ENCODE results near the gene AFMID. TPM values are rescaled to one million over a fixed set of nuclear protein-coding genes. Genes with fewer than 3 reads are reported as not detected.

Gene AFMID
- total and polyA plus RNA-seq, 2 of the 13 experiments (the other 11 are each of a cell fraction or from before 2014, with no cell fraction given), result 249 to 270 TPM

DNA sequence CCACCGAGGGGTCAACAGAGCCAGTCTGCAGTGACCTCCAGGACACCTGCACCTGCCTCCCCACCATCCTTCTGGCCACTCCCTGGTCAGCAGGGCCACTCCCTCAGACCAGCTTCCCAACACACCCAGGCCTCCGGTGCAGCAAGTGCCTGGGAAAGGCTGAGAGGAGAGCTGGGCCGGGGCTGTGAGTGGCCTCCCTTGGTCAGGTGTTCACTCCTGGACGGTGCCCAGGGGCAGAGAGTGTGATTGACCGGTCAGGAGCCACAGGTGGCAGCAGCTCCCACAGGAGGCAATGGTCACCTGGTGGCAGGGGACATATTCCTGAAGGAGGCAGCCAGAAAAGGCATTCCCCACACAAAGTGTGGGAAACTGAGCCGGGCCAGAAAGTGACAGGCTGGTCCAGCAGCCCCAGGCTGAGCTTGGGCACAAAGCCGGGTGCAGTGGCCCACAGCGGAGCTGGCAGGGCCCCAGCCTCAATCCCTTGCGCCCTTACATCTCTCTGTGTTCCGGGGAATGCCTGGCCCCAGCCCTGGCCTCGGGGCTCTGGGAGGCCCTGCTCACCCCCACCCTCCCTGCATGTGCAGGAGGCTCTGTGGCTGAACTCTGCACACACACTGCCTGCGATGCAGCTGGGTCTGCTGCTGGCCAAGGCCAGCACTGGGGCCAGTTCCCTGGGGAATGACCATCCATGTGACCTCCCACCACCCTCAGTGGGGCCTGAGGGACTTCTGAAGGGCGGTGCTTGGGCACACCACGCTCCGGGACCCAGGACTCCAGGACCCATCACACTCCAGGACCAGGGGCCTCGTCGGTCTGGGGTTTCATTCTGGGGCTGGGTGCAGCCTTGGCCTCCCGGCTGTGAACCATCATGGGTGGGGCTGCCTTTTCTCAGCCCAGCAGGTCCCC lies 42.2 kb upstream of the AFMID start:
- no peaks in the 10 kb centered on the region for H3K9me3 ChIP-seq (ENCODE audit: low read length)
- H3K4me2 ChIP-seq (ENCODE audit: low read depth, low read length), result peak overlapping the region; percentile 78
- DNase-seq (ENCODE audit: low spot score), result no peak
- peak; percentile 75 for ATAC-seq
- 0 out of 2 replicates have a peak overlapping the region, but pooled peaks have one; percentile 10 for H3K9ac ChIP-seq (ENCODE audit: insufficient read depth, low read depth, low read length)
- H3K36me3 ChIP-seq (replicated peaks in 1 of 2; ENCODE audit: control insufficient read depth in 1 of 2, insufficient read depth in 2 of 2, low read length in 2 of 2), result no peaks in the 10 kb centered on the region
- H2AFZ ChIP-seq (ENCODE audit: low read length), result no peak overlapping the region
- intact Hi-C loops (cut with micrococcal nuclease; ENCODE audit: unreplicated experiment), result loop anchor here (5.0 kb wide), 2 partner anchors 697 to 782 kb away; partner anchors contain the start of genes TIMP2 and USP36
- ChIA-PET POLR2A (interaction anchor here (1.4 to 2.2 kb wide), 4 partner anchors 9 to 42 kb away, joined by 5 to 11 read pairs (median 8); partner anchors contain the start of genes AFMID, SYNGR2 and TK1), CTCF (ENCODE audit: low intra/inter-chr PET ratio, low total read pairs) (no interaction called here)
- peak overlapping the region; percentile 34 for H3K27ac ChIP-seq (ENCODE audit: extremely low read length, insufficient read depth, low read length)
- BruUV-seq (replicated peaks), result no TSS peak
- 0% methylated on average over 18 of the region's 18 CpGs for WGBS (ENCODE audit: low lambda C conversion rate)
- no peaks in the 10 kb centered on the region for H3K79me2 ChIP-seq (ENCODE audit: insufficient read depth, low read length)
- in situ Hi-C loops (cut with HindIII; ENCODE audit: extremely low pct_ligation_motif_present, low pct_unique_long_range_greater_than_20kb), result no loop called here
- no peak for FAIRE-seq
- peaks cover 9 to 26% of the 10 kb centered on the region in 2 experiments; a peak in 4 of 5 replicates for H3K27me3 ChIP-seq (ENCODE audit: control insufficient read depth in 1 of 2, insufficient read depth in 2 of 2, low read length in 2 of 2)
- H3K4me3 ChIP-seq (replicated peaks in 1 of 3; ENCODE audit: insufficient read depth in 1 of 3, low read depth in 2 of 3, low read length in 3 of 3), result peak overlapping the region in 2 of 3 experiments; percentile 9 to 65; a peak in 2 of 6 replicates
- peaks cover 86% of the 10 kb centered on the region for H3K4me1 ChIP-seq (ENCODE audit: insufficient read depth, low read length)
- no peaks in the 10 kb centered on the region for H4K20me1 ChIP-seq (ENCODE audit: insufficient read depth, low read length)
- TF ChIP-seq CREB1 (IDR thresholded peaks at IDR 0.05), result no peak
- no peak for TF ChIP-seq CREB1 (CRISPR knock-in tag; IDR thresholded peaks at IDR 0.05)
- TF ChIP-seq ETV5 (CRISPR knock-in tag; IDR thresholded peaks at IDR 0.05; ENCODE audit: borderline replicate concordance), result no peak
- TF ChIP-seq ZMYM3 (CRISPR knock-in tag; IDR thresholded peaks at IDR 0.05), result peak; percentile 88
- TF ChIP-seq ZNF720 (CRISPR knock-in tag; IDR thresholded peaks at IDR 0.05), result no peak
- TF ChIP-seq SIN3B (IDR thresholded peaks at IDR 0.05; ENCODE audit: low read length), result no peak
- peak; percentile 59; the same call in 1 of the 2 replicates for TF ChIP-seq ZNF441 (CRISPR knock-in tag; IDR thresholded peaks at IDR 0.05; ENCODE audit: borderline replicate concordance)
- TF ChIP-seq CREM (IDR thresholded peaks at IDR 0.05), result no peak
- TF ChIP-seq CREM (CRISPR knock-in tag; IDR thresholded peaks at IDR 0.05), result no peak
- TF ChIP-seq THAP11 (CRISPR knock-in tag; IDR thresholded peaks at IDR 0.05), result peak; percentile 30
- TF ChIP-seq CAMTA2 (CRISPR knock-in tag; IDR thresholded peaks at IDR 0.05; ENCODE audit: borderline replicate concordance), result no peak
- TF ChIP-seq ZFP1 (CRISPR knock-in tag; IDR thresholded peaks at IDR 0.05), result no peak
- TF ChIP-seq SMARCE1 (IDR thresholded peaks at IDR 0.05; ENCODE audit: borderline replicate concordance), result no peak
- TF ChIP-seq NFIB (CRISPR knock-in tag; IDR thresholded peaks at IDR 0.05; ENCODE audit: borderline replicate concordance), result no peak
- 0 out of 2 replicates have a peak, but pooled peaks have one; percentile 41 for TF ChIP-seq TGIF2 (CRISPR knock-in tag; IDR thresholded peaks at IDR 0.05)
- no peak for TF ChIP-seq ADNP (CRISPR knock-in tag; IDR thresholded peaks at IDR 0.05)
- peak; percentile 60; the same call in 1 of the 2 replicates for TF ChIP-seq RCOR2 (CRISPR knock-in tag; IDR thresholded peaks at IDR 0.05)
- TF ChIP-seq LCORL (IDR thresholded peaks at IDR 0.05), result no peak
- TF ChIP-seq LCORL (CRISPR knock-in tag; IDR thresholded peaks at IDR 0.05), result peak; percentile 88
- no peak for TF ChIP-seq CENPX (CRISPR knock-in tag; IDR thresholded peaks at IDR 0.05)
- TF ChIP-seq, protein P1, sequence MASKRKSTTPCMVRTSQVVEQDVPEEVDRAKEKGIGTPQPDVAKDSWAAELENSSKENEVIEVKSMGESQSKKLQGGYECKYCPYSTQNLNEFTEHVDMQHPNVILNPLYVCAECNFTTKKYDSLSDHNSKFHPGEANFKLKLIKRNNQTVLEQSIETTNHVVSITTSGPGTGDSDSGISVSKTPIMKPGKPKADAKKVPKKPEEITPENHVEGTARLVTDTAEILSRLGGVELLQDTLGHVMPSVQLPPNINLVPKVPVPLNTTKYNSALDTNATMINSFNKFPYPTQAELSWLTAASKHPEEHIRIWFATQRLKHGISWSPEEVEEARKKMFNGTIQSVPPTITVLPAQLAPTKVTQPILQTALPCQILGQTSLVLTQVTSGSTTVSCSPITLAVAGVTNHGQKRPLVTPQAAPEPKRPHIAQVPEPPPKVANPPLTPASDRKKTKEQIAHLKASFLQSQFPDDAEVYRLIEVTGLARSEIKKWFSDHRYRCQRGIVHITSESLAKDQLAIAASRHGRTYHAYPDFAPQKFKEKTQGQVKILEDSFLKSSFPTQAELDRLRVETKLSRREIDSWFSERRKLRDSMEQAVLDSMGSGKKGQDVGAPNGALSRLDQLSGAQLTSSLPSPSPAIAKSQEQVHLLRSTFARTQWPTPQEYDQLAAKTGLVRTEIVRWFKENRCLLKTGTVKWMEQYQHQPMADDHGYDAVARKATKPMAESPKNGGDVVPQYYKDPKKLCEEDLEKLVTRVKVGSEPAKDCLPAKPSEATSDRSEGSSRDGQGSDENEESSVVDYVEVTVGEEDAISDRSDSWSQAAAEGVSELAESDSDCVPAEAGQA (IDR thresholded peaks at IDR 0.05; ENCODE audit: low read depth), result no peak
- TF ChIP-seq, protein P1 (CRISPR knock-in tag; IDR thresholded peaks at IDR 0.05; ENCODE audit: borderline replicate concordance), result 0 out of 2 replicates have a peak, but pooled peaks have one; percentile 60

Measured in HepG2 (cell line).